Esophagus squamous epithelium (tissue), 5 donors: ENCODE measurements around the gene PIBF1. TPM values are rescaled to one million over a fixed set of nuclear protein-coding genes. Genes with fewer than 3 reads are reported as not detected.

Experiments
- DNase-seq: peaks from one replicate; lab custom pipeline; 2025; lab: John Stamatoyannopoulos, UW
- H3K27ac ChIP-seq, 4 donors: fragments of 200-600 bp; sonication (generic); one replicate each; pipeline ENCODE4 v1.5.1; 2016 to 2019; ENCODE audit warnings: mild to moderate bottlenecking in 1 of 4
- H3K27me3 ChIP-seq, 4 donors: fragments of 200-600 bp; sonication (generic); 1 replicate in 3 of 4; 2 replicates in 1 of 4; pipeline versions ENCODE4 v1.5.1 to v1.6.0; 2017 to 2021; ENCODE audit warnings: antibody characterized with exemption in 1 of 4
- H3K36me3 ChIP-seq, 3 donors: fragments of 200-600 bp; sonication (generic); one replicate each; pipeline ENCODE4 v1.5.1; 2016 to 2019
- H3K4me1 ChIP-seq, 3 donors: fragments of 200-600 bp; sonication (generic); one replicate each; pipeline ENCODE4 v1.5.1; 2017 to 2019
- H3K4me3 ChIP-seq, 4 donors: fragments of 200-600 bp; sonication (generic); 1 replicate in 3 of 4; 2 replicates in 1 of 4; pipeline ENCODE4 v1.5.1; 2016 to 2019; ENCODE audit warnings: mild to moderate bottlenecking in 2 of 4, moderate library complexity in 1 of 4
- H3K9me3 ChIP-seq, 3 donors: fragments of 200-600 bp; sonication (generic); one replicate each; pipeline ENCODE4 v1.5.1; 2016 to 2019
- POLR2A ChIP-seq, 4 donors: fragments of 450-650 bp; IDR thresholded peaks; one replicate each; pipeline ENCODE4 v1.6.1; 2017; ENCODE audit warnings: antibody characterized with exemption in 4 of 4, mild to moderate bottlenecking in 4 of 4, moderate library complexity in 3 of 4
- WGBS, 2 donors: methylation state at CpG; one replicate each; pipeline ENCODE4 v1.1.5; 2018; 5-methylcytosine and 5-hydroxymethylcytosine counted together
- intact Hi-C: fragments of 100-400 bp; cut with DNase I; formaldehyde crosslinking; loops from one replicate; pipeline ENCODE4 v1.15.0; 2022
- total RNA-seq, 4 donors: library from RNA; depleted of rRNA; stranded (reverse); fragments of >200 nt; gene quantifications; one replicate each; pipeline ENCODE4 v1.1.0, GENCODE V29; 2016
- TF ChIP-seq, protein P1 (sequence below), 6 experiments: fragments of 450-650 bp in 4 of 6; fragments of 200-600 bp in 2 of 6; sonication (generic) in 2 of 6; IDR thresholded peaks; one replicate each; pipeline ENCODE4 v1.5.1; 2016 to 2019; ENCODE audit warnings: antibody characterized with exemption in 6 of 6, mild to moderate bottlenecking in 4 of 6, moderate library complexity in 4 of 6
- donor health status: DM: yes; HTN: yes; CAD: no.

PIBF1 gene
- total RNA-seq, 4 donors from 2014 or later: 10.6 to 18.7 (median 11.9) TPM

DNA sequence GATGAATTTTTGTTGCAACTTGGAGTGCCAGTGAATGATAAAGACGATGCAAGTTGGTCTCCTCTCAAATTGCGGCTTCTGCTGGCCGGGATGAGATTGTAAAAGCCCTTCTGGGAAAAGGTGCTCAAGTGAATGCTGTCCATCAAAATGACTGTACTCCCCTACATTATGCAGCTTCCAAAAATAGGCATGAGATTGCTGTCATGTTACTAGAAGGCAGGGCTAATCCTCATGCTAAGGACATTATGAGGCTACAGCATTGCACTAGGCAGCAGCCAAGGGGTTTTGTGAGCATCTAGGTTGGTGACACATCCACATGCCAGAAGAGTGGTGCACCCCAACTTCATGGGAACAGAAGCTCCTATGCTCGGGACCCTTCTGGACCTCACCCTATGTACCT, 254.6 kb downstream of the PIBF1 start:
- TF ChIP-seq POLR2A (IDR thresholded peaks at IDR 0.05): no peak
- TF ChIP-seq, protein P1, sequence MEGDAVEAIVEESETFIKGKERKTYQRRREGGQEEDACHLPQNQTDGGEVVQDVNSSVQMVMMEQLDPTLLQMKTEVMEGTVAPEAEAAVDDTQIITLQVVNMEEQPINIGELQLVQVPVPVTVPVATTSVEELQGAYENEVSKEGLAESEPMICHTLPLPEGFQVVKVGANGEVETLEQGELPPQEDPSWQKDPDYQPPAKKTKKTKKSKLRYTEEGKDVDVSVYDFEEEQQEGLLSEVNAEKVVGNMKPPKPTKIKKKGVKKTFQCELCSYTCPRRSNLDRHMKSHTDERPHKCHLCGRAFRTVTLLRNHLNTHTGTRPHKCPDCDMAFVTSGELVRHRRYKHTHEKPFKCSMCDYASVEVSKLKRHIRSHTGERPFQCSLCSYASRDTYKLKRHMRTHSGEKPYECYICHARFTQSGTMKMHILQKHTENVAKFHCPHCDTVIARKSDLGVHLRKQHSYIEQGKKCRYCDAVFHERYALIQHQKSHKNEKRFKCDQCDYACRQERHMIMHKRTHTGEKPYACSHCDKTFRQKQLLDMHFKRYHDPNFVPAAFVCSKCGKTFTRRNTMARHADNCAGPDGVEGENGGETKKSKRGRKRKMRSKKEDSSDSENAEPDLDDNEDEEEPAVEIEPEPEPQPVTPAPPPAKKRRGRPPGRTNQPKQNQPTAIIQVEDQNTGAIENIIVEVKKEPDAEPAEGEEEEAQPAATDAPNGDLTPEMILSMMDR (IDR thresholded peaks at IDR 0.05): no peak

DNA sequence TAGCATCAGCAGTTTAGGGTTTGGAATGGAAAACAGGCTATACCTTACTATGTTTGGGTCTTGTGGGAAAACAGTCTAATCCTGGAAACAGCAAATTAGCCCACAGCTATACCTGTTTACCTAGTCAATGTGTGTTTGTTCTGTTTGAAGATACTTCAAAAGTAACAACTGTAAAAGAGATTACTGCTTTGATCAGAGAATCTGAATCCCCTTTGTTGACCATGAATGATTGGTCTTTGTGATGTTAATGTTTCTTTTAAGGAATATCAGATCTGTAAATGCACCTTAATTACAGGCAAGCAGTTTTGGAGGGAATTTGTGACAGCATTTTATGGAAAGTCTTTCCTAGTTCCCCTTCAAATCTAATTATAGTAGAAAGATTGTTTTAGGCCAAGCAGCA, 256.1 kb downstream of the PIBF1 start:
- no peak overlapping the region for H3K27ac ChIP-seq
- no peaks in the 10 kb centered on the region for H3K9me3 ChIP-seq
- H3K27me3 ChIP-seq: no peaks in the 10 kb centered on the region
- TF ChIP-seq POLR2A (IDR thresholded peaks at IDR 0.05): no peak
- TF ChIP-seq, protein P1 (IDR thresholded peaks at IDR 0.05): no peak
- no peak overlapping the region for H3K4me3 ChIP-seq
- intact Hi-C loops: no loop called here
- peaks cover 0 to 10% (median 0%) of the 10 kb centered on the region in 3 donors for H3K4me1 ChIP-seq
- no peaks in the 10 kb centered on the region for H3K36me3 ChIP-seq
- DNase-seq: no peak

More for the DNA sequence above, 254.6 kb downstream of the PIBF1 start:
- Histone ChIP-seq H3K27me3 (no peaks in the 10 kb centered on the region), H3K4me3 (no peak overlapping the region), H3K36me3 (no peaks in the 10 kb centered on the region), H3K4me1 (peaks cover 0 to 10% (median 0%) of the 10 kb centered on the region in 3 donors), H3K27ac (no peak overlapping the region), H3K9me3 (no peaks in the 10 kb centered on the region)
- no peak for DNase-seq
- 94 to 100% methylated on average over 4 of the region's 4 CpGs for WGBS, 2 donors
- intact Hi-C loops: no loop called here

DNA sequence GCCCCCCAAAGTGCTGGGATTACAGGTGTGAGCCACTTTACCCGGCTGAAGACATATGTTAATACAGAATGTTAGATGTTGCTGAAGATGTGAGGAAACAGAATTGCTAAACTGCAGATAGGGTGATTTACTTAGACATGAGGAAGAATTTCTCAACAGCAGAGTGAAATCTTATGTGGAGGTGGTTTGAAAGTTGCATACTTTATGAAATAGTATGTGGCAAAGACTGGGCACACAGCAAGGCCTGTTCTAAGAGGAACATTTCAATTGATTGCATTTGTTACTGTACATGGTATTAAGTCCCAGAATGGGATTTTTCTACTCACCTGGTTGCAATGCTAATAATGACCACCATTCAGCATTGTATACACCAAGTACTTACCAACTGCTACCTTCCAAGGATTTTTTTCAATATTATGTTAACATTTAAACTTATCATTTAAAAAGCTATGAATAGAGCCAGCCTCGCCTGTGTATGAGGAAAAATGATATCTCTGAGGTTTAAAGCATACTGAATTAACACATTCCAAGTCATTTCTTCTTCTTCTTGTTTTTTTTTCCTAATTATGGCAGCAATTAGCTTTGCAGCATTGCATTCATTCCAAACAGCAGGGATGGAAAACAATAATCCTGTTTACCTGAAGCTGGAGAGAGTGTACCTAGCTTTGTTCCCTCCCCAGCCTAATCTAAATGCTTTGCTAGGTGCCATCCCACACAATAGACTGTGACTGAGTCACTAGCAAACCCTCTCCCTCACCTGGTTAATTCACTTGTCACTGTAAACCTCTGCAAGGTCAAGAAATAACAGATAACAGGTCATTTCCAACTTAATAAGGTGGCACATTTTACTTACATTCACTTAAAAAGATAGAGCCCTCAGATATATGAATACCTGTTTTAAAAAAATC, 257.5 kb downstream of the PIBF1 start:
- H3K4me3 ChIP-seq: no peak overlapping the region
- no peak for DNase-seq
- intact Hi-C loops: no loop called here
- H3K9me3 ChIP-seq: no peaks in the 10 kb centered on the region
- peaks cover 0 to 10% (median 0%) of the 10 kb centered on the region in 3 donors for H3K4me1 ChIP-seq
- no peaks in the 10 kb centered on the region for H3K36me3 ChIP-seq
- no peaks in the 10 kb centered on the region for H3K27me3 ChIP-seq
- no peak overlapping the region for H3K27ac ChIP-seq
- WGBS, 2 donors: 85 to 89% methylated on average over 2 of the region's 2 CpGs
- TF ChIP-seq, protein P1 (IDR thresholded peaks at IDR 0.05): no peak
- no peak for TF ChIP-seq POLR2A (IDR thresholded peaks at IDR 0.05)

DNA sequence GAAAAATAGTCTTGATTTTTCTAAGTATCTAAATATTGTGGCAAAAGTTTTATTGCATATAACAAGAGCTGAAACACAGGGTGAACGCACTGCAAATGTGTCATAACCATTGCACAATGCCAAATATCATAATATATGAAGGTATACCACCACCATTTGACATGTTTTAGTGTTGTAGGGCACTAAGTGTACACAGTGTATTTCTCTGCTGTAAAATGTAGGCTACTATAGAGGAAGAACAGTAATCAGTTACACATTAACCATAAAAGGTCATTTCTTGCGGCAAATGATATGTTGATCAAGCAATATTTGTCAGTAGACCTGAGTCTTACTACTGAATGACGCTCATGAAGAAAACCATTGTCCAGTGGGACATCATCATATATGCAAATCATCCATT, 258.6 kb downstream of the PIBF1 start:
- Histone ChIP-seq H3K4me1 (peaks cover 0 to 9% (median 0%) of the 10 kb centered on the region in 3 donors), H3K36me3 (no peaks in the 10 kb centered on the region), H3K27ac (no peak overlapping the region), H3K9me3 (no peaks in the 10 kb centered on the region), H3K27me3 (no peaks in the 10 kb centered on the region), H3K4me3 (no peak overlapping the region)
- no peak for DNase-seq
- WGBS, 2 donors: 85 to 89% methylated on average over 3 of the region's 3 CpGs
- no peak for TF ChIP-seq POLR2A (IDR thresholded peaks at IDR 0.05)
- TF ChIP-seq, protein P1 (IDR thresholded peaks at IDR 0.05): no peak
- intact Hi-C loops: no loop called here

DNA sequence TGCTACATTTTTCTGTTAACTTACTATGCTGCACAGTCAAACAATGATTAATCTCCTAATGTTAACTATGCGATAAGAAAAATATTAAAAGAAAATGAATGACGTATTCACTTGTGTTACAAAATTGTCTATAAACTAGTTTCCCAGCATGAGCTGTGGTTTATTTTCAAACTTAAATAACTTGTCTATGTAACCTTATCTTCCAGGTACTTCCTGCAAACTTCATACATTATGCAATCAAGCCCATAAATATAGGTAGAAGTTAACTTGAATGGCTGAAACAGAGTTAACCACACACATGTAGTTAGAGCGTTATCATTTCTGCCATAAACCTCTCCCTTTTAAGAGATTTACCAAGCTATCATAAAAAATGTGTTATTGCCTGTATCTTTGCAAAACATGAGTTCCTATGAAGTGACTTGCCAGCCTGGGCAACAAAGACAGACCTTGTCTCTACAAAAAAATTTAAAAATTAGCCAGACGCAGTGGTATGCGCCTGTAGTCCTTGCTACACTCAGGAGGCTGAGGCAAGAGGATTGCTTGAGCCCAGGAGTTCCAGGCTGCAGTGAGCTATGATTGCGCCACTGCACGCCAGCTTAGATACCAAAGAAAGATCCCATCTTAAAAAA, 259.1 kb downstream of the PIBF1 start:
- Histone ChIP-seq H3K27ac (no peak overlapping the region), H3K36me3 (no peaks in the 10 kb centered on the region), H3K4me1 (peaks cover 0 to 3% (median 0%) of the 10 kb centered on the region in 3 donors), H3K9me3 (no peaks in the 10 kb centered on the region), H3K27me3 (no peaks in the 10 kb centered on the region), H3K4me3 (no peak overlapping the region)
- intact Hi-C loops: no loop called here
- 82 to 88% methylated on average over 7 of the region's 7 CpGs for WGBS, 2 donors
- no peak for TF ChIP-seq POLR2A (IDR thresholded peaks at IDR 0.05)
- TF ChIP-seq, protein P1 (IDR thresholded peaks at IDR 0.05): no peak
- DNase-seq: no peak
